A673 (cell line): ENCODE results near the gene ACTL8.

Experiments used
- CTCF ChIP-seq: fragments of 300-800, 200-600 bp; sonication (generic); conservative IDR thresholded peaks from 2 replicates; pipeline ENCODE4 v1.5.1; 2017; ENCODE audit warnings: low read depth, mild to moderate bottlenecking, antibody characterized with exemption, low read length, moderate library complexity, mixed read lengths
- EZH2 ChIP-seq: fragments of 200-600 bp; sonication (generic); IDR thresholded peaks from 2 replicates; pipeline ENCODE4 v1.6.1; 2017; ENCODE audit warnings: borderline replicate concordance, low read depth, mild to moderate bottlenecking, mixed read lengths, antibody characterized with exemption, low read length; ENCODE audit not compliant: poor library complexity, severe bottlenecking

- TF ChIP-seq CTCF (no peak), EZH2 (no peak)
Observed at GRCh38 chr1:17774452-17774851, 19.3 kb downstream of the ACTL8 start.
